KOPT-K1 (cell line): ENCODE measurements around the gene GPAT2.
"Not testable (repeated sequence)": the region's sequence is repeated elsewhere in the genome, so short reads cannot be mapped to it uniquely, and the experiment has no call there.

ENCODE experiments used
- H3K27ac ChIP-seq: fragments of 200-600 bp; sonication (generic); 2 replicates; pipeline ENCODE4 v1.5.1; 2016; ENCODE audit warnings: antibody characterized with exemption, mild to moderate bottlenecking, low read depth, low read length; ENCODE audit not compliant: poor library complexity, severe bottlenecking
- H3K36me3 ChIP-seq: fragments of 200-600 bp; sonication (generic); 2 replicates; pipeline ENCODE4 v1.5.1; 2017; ENCODE audit warnings: antibody characterized with exemption, mild to moderate bottlenecking, low read length, moderate library complexity; ENCODE audit not compliant: insufficient read depth
- H3K9me3 ChIP-seq: fragments of 200-600 bp; sonication (generic); 2 replicates; pipeline ENCODE4 v1.5.1; 2017; ENCODE audit warnings: antibody characterized with exemption, low read length, mild to moderate bottlenecking; ENCODE audit not compliant: insufficient read depth, poor library complexity, severe bottlenecking

GPAT2 gene

DNA sequence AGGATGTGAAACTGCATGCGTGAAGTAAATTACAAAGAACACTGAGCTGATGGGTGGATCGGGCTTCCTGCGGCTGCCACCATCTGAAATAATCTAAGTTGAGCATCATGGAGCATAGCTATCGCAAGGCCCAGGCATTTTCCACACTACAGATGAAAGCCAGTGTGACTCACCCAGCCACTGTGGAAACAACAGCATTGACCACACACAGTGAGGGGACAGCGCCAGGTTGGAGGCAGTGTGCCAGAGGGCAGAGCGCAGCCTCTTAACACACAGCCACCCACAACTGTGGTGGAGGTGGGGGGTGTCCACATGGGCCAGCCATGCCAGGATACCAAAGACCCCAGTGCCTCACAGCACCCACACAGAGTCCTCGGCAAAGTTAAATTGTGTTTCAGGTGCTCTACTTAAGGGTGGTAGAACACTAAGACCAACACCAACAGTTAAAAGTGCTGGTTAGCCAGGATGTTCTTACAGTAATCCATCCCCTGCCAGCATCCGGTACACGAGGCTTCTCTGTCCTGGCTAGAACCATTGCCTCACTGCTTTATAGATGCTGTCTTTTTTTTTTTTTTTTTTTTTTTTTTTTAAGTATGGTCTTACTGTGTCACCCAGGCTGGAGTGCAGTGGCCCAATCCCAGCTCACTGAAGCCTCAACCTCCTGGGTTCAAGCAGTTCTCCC, 14.7 kb downstream of the GPAT2 start:
- H3K27ac ChIP-seq, H3K36me3 ChIP-seq, H3K9me3 ChIP-seq: not testable (repeated sequence)

DNA sequence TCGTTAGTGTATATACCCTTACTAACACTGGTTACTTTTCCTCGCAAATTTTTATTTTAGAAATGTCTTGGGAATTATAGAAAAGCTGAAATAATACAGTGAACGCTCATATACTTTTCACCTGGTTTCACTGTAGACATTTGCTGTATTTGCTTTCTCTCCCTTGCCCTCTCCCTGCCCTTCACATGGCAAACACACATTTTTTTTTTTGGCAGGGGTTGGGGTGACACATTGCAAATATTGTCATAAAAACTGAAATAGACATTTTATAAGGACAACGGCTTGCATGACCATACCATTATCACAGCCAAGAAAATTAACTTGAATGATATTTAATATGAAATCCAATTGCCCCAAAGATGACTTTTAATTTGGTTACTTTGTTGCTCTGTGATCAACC, 18.4 kb downstream of the GPAT2 start:
- H3K27ac ChIP-seq, H3K36me3 ChIP-seq, H3K9me3 ChIP-seq: not testable (repeated sequence)

DNA sequence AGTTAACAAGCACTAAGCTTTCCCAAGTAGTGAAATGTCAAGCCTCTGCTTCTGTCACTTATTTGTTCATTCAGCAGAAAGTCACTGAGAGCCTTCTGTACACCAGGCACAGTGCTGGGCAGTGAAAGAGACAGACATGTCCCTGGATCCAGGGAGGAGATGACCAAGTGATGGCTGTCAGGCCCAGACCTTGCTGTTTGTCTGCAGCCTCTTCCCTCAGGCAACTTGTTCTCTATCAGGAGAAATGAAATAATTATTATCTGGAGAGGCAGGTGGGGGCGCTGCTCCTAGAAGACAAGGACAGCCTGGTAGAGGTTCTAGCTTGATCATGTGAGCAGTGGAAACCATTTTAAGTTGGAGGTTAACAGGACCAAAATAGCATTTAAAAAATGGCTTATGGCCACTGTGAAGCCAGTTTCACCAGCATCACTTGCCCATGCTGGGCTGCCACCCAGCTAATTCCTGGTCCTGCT, 21.9 kb downstream of the GPAT2 start:
- not testable (repeated sequence) for H3K36me3 ChIP-seq, H3K27ac ChIP-seq, H3K9me3 ChIP-seq

DNA sequence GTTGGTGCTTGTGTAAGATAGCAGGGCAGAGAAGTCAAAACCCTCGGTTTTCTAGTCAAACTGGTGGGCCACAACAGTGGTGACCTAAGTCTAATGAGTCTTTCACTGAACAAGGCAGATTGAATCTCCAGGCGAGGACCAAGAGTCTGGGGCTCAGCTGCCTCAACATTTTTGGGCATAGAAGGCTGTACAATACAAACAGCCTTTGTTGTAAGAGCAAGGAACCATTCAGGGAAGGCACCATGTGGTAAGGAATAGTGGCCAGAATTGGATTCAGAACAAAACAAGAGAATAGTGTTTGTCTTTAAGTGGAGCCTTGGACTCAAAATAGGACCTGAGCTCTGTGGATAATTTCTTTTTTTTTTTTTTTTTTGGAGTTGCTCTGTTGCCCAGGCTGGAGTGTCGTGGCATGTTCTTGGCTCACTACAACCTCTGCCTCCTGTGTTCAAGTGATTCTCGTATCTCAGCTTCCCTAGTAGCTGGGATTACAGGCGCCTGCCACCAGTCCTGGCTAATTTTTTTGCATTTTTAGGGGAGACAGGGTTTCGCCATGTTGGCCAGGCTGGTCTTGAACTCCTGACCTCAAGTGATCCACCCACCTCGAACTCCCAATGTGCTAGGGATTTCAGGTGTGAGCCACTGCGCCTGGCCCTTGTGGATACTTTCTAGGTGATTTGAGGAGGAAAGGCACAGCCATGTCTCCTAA, 22.5 kb downstream of the GPAT2 start:
- H3K9me3 ChIP-seq, H3K27ac ChIP-seq, H3K36me3 ChIP-seq: not testable (repeated sequence)

DNA sequence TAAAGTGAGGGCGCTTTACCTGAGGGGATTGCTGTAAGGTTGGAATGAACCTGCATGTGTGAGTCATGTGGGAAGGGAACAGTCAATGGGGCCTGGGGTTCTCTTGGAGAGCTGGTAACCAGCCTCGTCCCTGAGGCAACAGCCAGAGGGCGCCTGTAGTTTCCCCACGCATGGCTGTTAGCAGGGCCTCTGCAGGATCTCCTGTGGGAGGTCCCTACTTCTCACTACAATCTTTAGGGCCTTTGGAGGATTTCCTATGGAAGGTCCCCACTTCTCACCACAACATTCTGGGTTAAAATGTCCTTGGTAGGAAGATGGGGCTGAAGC, 23.6 kb downstream of the GPAT2 start:
- H3K27ac ChIP-seq, H3K9me3 ChIP-seq, H3K36me3 ChIP-seq: not testable (repeated sequence)

DNA sequence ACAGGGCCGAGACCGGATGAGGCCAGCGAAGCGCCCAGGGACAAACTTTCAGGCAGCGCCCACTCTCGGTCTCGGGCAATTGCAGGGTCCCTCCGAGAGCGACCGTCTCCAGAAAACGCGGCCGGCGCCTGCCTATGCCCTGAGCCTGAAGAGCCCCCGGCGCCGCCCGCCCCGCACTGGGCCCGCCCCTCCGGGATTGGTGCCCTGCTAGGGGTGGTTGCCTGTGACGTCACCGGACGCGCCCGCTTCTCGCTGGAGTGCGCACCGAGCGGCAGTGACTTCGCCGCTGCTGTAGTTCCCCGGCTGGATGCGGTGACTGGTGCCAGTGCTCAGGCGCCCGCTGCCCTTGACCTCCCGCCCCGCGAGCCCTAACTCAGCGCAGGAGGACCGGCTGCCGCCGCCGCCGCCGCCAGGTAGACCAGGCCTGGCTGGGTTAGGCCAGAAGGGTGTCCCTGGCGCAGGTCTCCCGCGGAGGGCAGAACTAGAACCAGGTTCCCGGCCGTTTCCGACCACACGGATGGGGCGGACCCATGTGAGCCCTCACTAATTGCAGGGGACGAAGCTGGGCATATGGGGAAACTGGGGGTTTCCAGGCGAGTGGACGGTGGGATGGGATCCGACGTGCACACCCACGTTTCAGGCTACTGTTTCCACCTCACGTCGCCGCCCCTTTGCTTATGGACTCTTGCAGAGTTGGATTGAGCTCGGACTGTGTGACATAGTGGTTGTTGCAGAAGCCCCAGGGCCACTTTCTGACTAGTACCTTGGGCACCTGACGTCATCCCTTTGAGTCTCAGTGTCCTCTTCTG, 24.2 kb downstream of the GPAT2 start:
- H3K27ac ChIP-seq, H3K9me3 ChIP-seq, H3K36me3 ChIP-seq: not testable (repeated sequence)

DNA sequence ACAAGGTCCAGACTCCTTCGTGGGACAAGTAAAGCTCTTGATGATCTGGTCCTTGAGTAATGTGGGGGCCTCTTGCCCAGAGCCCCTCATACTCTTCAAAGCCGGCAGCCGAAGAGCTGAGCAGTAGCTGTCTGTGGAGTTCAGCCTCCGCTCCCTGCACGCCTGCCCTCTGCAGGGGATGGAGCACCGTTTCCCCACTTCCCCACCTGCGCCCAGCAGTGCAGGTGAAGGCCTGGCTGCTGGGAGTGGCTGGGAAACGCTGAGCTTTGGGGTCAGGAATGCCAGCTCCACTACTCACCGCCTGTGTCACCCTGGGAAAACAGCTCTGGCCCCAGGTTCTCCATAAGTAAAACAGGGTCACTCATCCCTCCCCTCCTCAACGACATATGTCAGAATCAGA, 24.9 kb downstream of the GPAT2 start:
- not testable (repeated sequence) for H3K36me3 ChIP-seq, H3K27ac ChIP-seq, H3K9me3 ChIP-seq

DNA sequence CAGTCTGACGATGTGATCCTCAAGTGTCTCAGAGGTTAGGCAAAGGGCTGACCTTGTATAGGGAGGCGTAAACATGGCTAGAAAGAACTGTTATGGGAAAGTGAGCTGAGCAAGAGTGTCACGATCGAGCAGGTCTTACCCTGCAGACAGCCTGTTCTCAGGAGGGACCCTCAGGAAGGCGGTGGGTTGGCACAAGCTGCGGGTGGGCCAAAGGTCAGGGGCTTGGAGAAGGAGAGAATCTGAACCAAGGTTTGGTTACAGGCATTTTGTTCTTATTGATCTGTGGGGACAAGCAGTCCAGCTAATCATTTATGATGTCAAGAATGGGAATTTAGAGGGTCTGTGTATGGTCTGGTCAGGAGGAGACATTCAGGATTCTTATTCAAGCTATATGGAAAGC, 26.7 kb downstream of the GPAT2 start:
- not testable (repeated sequence) for H3K27ac ChIP-seq, H3K36me3 ChIP-seq, H3K9me3 ChIP-seq

DNA sequence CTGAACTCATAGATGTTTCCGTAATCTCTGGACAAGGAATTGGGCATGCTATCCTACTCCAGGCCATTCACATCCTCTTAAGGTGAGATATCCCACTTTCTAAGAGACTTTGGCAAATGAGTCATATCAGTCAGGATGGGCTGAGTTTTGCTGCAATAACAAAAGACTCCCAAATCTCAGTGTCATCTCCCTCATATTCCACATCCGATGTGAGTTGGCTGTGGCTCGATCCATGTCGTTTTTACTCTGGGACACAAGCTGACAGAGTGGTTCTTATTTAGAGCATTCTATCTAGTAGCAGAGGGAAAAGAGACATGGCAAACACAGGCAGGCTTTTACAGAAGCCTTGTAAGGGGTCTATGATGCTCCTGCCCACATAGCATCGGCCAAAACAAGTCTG, 28.5 kb downstream of the GPAT2 start:
- H3K36me3 ChIP-seq, H3K9me3 ChIP-seq, H3K27ac ChIP-seq: not testable (repeated sequence)

DNA sequence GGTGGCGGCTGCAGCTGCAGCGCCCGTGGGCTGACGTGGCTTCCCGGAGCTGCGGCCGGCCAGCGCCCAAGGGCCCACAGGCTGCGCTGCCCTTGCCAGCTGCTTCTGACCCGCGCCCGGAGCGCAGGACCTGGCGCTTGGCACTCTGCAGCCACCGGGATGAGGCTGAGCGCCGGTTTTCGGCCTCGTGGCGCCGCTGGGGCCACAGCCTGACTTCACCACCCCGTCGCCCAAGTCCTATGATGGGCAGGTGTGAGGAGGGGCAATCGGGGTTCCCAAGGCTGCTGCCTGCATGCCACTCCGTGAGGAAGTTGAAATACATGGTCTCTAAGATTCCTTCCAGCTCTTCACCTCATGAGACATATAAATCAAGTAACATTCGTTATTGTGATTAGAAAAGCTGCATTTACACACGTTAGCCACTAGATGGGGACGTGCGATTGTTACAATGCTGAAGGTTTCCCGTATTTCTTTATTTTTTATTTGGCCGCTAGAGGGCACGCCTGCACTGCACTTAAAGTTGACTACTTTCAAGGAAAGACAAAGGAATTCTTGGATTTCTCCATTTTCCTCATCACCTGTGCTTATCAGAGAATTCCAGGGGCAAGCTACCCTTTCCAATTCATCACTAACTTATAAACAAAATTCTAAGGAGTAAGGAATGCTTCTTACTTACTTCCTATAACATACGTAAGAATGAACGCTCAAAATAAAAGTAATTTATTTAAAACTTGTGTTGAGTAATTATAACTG, 42.0 kb downstream of the GPAT2 start:
- H3K36me3 ChIP-seq, H3K9me3 ChIP-seq: not testable (repeated sequence)
- H3K27ac ChIP-seq: peak overlapping the region; percentile 94

DNA sequence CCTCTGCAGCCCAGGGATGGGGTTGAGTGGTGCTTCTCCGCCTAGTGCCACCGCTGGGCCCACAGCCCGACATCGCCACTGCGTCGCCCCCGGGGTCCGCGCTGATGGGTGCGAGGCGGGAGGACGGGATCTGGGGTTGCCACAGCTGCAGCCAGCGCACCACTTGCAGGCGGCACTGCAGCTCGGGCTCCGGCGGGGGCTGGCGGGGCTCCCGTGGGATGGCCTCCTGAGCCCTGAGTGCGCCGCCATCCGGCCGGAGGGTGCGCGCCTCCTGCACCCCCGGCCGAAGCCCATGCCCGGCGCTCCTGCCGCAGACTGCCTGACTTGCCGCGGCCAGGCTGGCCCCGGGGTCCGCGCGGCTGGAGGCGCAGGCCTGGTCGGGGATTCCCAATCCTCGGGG, 42.6 kb downstream of the GPAT2 start:
- H3K36me3 ChIP-seq, H3K9me3 ChIP-seq: not testable (repeated sequence)
- peak overlapping the region; percentile 94 for H3K27ac ChIP-seq

DNA sequence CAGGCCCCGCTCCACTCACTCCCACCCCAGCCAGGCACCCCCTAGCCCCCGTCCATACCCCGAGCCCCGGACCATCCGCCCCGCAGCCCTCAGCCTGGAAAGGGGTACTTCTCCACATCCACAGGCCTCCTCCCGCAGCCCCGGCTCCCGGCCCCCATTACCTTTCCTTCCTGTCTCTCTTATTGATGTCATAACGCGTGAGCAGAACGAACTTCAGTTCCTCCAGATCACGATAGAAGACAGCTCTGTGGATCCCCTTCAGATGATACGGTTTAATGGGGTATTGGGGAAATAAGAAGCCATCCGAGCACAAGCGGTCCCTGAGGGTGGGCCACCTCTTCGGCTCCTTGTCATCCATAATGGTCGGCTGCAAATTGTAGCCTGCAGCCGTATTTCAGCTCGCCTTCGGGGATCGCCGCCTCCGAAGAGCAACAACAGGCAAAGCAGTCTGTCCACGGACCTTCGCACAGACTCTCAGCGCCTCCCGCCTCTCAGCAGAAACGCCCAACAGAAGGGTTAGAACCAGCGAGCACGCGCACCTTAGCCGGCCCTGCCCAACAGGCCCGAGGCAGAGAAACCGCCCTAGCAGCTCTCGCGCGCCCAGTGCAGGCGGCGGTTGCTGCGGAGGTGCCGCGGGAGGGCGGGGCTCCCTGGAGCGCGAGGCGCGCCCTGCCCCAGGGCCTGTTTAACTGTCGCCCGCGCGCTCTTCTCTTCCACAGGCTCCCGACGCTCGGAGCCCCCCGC, 43.2 kb downstream of the GPAT2 start, which contains the start of gene ANKRD36C:
TSS of gene ANKRD36C (minus strand) at position 474 of the 744 bp plus-strand sequence. CDS start at position 358, 116 bp downstream.
- H3K9me3 ChIP-seq, H3K36me3 ChIP-seq: not testable (repeated sequence)
- peak within 1 kb of the TSS; percentile 94 for H3K27ac ChIP-seq

DNA sequence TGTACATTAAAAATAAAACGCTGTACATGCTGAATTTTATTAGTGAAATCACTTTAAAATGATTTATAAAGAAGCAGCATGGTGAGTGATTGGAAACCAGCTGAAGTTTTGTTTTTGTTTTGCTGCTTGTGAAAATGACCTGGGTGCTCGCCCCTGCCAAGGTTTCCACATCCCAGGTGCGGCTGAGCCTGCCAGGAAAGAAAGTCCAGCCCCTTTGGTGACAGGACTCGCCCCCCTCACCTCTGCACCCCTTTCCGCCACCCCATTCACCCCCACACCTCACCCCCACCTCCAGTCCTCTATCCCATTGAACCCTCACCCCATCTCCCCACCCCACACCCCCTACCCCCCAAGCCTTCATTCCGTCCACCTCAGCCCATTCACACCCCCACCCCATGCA, 43.8 kb downstream of the GPAT2 start:
- H3K27ac ChIP-seq: peak overlapping the region; percentile 94
- H3K9me3 ChIP-seq: not testable (repeated sequence)

More for the DNA sequence above, 43.8 kb downstream of the GPAT2 start:
- H3K36me3 ChIP-seq: peaks cover 12% of the 10 kb centered on the region; the same call in 1 of the 2 replicates
